ENCODE data around the gene CISH. TPM values are rescaled to one million over a fixed set of nuclear protein-coding genes. Genes with fewer than 3 reads are reported as not detected.
A peak's percentile ranks its signal among the peaks of the same experiment; 100 is the strongest.

The CISH gene
- total RNA-seq, 1 experiment from 2014 or later, result 2.2 TPM

DNA sequence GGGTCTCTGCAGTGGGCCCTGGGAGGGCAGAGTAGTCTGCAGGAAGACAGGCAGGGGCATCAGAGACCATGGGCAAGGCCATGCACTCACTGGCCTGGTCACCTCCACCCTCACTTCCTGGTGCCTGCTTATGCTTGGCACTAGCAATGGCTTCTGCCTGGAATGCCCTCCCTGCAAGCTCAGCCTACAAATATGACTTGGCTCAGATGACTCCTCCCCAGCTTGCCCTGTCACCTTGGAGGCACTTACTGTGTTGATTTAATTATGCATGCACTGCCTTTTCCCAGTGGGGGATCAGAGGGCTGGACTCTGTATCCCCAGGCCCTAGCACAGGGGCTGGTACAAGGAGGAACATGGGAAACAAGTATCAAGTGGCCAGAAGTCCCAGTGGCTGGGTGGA is 51.9 kb downstream of the CISH start:
- in situ Hi-C loops (cut with HindIII; ENCODE audit: low sequenced_read_pairs), result no loop called here
- DNase-seq (ENCODE audit: low spot score), result peak; percentile 48

DNA sequence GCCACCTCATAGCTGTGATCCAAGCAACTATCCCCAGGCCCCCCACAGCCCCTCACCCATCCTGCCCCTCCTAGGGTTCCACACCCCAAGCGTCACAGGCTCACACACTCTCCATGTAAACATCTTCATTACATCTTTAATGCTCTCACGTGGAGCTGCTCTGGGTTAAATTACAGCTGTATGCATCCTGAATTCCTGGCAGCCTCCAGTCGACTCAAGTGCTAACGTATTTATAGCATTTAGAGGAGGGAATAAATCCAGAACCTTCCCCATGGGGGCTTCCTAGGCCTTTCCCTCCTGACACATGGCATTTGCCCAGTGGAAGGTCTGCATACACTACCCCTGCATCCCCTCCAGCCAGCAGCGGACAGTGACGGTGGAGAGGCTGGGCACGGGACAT is 53.7 kb downstream of the CISH start:
- DNase-seq (ENCODE audit: low spot score), result no peak
- in situ Hi-C loops (cut with HindIII; ENCODE audit: low sequenced_read_pairs), result no loop called here

- in situ Hi-C loops (cut with HindIII; ENCODE audit: low sequenced_read_pairs), result no loop called here
Measured at GRCh38 chr3:50557106-50557505, 54.5 kb downstream of the CISH start.

More at GRCh38 chr3:50557106-50557505, 54.5 kb downstream of the CISH start:
- no peak for DNase-seq (ENCODE audit: low spot score)

Other genes starting within 250 kb of the CISH start
- gene CACNA2D2, start 108.1 kb downstream of the CISH start, total RNA-seq (2014; rRNA removed; shearing (Covaris generic)), result 1.9 and 2.0 TPM in 2 replicates
- 10.8 and 15.4 TPM in 2 replicates for gene C3orf18, start 44.0 kb downstream of the CISH start, total RNA-seq (2014; rRNA removed; shearing (Covaris generic))
- gene HEMK1, start 42.3 kb downstream of the CISH start, total RNA-seq (2014; rRNA removed; shearing (Covaris generic)), result 3.4 and 9.5 TPM in 2 replicates
- 99.1 and 108 TPM in 2 replicates for gene MAPKAPK3, start 5.4 kb upstream of the CISH start, total RNA-seq (2014; rRNA removed; shearing (Covaris generic))
- gene DOCK3, start 63.2 kb upstream of the CISH start, total RNA-seq (2014; rRNA removed; shearing (Covaris generic)), result 0.80 and 1.7 TPM in 2 replicates